GM12878 (cell line): ENCODE data around the gene MAP4.

Experiments
- CTCF ChIP-seq, 3 experiments: IDR thresholded peaks in 2 of 3; conservative IDR thresholded peaks in 1 of 3; 2 replicates each; pipeline ENCODE4 v1.5.1; 2011; ENCODE audit warnings: low read depth in 3 of 3, low read length in 3 of 3, mild to moderate bottlenecking in 3 of 3, control low read depth in 2 of 3, moderate library complexity in 2 of 3, inconsistent platforms in 1 of 3, mixed read lengths in 1 of 3; ENCODE audit not compliant: control insufficient read depth in 2 of 3, insufficient read depth in 1 of 3; ENCODE audit errors: extremely low read depth in 1 of 3
- NFYA ChIP-seq: IDR thresholded peaks from 2 replicates; pipeline ENCODE4 v1.6.1; 2011; ENCODE audit warnings: low read depth, mild to moderate bottlenecking, low read length, improper control_type of control experiment, borderline replicate concordance
- SIN3A ChIP-seq: IDR thresholded peaks from 2 replicates; pipeline ENCODE4 v1.6.1; 2012; ENCODE audit warnings: low read depth, low read length, improper control_type of control experiment
- SMAD1 ChIP-seq: fragments of 450-650 bp; IDR thresholded peaks from 2 replicates; pipeline ENCODE4 v1.6.1; 2018; ENCODE audit warnings: mild to moderate bottlenecking, low read depth; ENCODE audit not compliant: partially characterized antibody
- TF ChIP-seq, protein P1 (sequence below): fragments of 450-650 bp; IDR thresholded peaks from 2 replicates; pipeline ENCODE4 v1.6.1; 2017; ENCODE audit warnings: mild to moderate bottlenecking
- TF ChIP-seq, protein P2 (sequence below): IDR thresholded peaks from 2 replicates; pipeline ENCODE4 v1.6.1; 2012; ENCODE audit warnings: improper control_type of control experiment, low read depth, low read length; ENCODE audit not compliant: insufficient replicate concordance
- TF ChIP-seq, protein P3 (sequence below): IDR thresholded peaks from 2 replicates; pipeline ENCODE4 v1.6.1; 2011; ENCODE audit warnings: borderline replicate concordance, low read depth, mild to moderate bottlenecking, moderate library complexity, mixed read lengths, low read length; ENCODE audit not compliant: insufficient read depth; ENCODE audit errors: extremely low read length

GRCh38 chr3:47994180-47994579, 22.0 kb downstream of the MAP4 start:
- TF ChIP-seq, protein P1, sequence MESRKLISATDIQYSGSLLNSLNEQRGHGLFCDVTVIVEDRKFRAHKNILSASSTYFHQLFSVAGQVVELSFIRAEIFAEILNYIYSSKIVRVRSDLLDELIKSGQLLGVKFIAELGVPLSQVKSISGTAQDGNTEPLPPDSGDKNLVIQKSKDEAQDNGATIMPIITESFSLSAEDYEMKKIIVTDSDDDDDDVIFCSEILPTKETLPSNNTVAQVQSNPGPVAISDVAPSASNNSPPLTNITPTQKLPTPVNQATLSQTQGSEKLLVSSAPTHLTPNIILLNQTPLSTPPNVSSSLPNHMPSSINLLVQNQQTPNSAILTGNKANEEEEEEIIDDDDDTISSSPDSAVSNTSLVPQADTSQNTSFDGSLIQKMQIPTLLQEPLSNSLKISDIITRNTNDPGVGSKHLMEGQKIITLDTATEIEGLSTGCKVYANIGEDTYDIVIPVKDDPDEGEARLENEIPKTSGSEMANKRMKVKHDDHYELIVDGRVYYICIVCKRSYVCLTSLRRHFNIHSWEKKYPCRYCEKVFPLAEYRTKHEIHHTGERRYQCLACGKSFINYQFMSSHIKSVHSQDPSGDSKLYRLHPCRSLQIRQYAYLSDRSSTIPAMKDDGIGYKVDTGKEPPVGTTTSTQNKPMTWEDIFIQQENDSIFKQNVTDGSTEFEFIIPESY = no peak
- TF ChIP-seq CTCF (IDR thresholded peaks at IDR 0.05 in 2 of 3, conservative IDR thresholded peaks at IDR 0.05 in 1 of 3; ENCODE audit: control insufficient read depth in 2 of 3, extremely low read depth in 1 of 3, insufficient read depth in 1 of 3, low read depth in 3 of 3, low read length in 3 of 3) (no peak), NFYA (no peak), SMAD1 (no peak), SIN3A (no peak)
- TF ChIP-seq, protein P2, sequence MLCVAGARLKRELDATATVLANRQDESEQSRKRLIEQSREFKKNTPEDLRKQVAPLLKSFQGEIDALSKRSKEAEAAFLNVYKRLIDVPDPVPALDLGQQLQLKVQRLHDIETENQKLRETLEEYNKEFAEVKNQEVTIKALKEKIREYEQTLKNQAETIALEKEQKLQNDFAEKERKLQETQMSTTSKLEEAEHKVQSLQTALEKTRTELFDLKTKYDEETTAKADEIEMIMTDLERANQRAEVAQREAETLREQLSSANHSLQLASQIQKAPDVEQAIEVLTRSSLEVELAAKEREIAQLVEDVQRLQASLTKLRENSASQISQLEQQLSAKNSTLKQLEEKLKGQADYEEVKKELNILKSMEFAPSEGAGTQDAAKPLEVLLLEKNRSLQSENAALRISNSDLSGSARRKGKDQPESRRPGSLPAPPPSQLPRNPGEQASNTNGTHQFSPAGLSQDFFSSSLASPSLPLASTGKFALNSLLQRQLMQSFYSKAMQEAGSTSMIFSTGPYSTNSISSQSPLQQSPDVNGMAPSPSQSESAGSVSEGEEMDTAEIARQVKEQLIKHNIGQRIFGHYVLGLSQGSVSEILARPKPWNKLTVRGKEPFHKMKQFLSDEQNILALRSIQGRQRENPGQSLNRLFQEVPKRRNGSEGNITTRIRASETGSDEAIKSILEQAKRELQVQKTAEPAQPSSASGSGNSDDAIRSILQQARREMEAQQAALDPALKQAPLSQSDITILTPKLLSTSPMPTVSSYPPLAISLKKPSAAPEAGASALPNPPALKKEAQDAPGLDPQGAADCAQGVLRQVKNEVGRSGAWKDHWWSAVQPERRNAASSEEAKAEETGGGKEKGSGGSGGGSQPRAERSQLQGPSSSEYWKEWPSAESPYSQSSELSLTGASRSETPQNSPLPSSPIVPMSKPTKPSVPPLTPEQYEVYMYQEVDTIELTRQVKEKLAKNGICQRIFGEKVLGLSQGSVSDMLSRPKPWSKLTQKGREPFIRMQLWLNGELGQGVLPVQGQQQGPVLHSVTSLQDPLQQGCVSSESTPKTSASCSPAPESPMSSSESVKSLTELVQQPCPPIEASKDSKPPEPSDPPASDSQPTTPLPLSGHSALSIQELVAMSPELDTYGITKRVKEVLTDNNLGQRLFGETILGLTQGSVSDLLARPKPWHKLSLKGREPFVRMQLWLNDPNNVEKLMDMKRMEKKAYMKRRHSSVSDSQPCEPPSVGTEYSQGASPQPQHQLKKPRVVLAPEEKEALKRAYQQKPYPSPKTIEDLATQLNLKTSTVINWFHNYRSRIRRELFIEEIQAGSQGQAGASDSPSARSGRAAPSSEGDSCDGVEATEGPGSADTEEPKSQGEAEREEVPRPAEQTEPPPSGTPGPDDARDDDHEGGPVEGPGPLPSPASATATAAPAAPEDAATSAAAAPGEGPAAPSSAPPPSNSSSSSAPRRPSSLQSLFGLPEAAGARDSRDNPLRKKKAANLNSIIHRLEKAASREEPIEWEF = no peak
- TF ChIP-seq, protein P3, sequence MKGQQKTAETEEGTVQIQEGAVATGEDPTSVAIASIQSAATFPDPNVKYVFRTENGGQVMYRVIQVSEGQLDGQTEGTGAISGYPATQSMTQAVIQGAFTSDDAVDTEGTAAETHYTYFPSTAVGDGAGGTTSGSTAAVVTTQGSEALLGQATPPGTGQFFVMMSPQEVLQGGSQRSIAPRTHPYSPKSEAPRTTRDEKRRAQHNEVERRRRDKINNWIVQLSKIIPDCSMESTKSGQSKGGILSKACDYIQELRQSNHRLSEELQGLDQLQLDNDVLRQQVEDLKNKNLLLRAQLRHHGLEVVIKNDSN = no peak
